ENCODE results near the gene TSC1.
A peak's percentile ranks its signal among the peaks of the same experiment; 100 is the strongest.
"Not testable (repeated sequence)": the region's sequence is repeated elsewhere in the genome, so short reads cannot be mapped to it uniquely, and the experiment has no call there.

The TSC1 gene

GRCh38 chr9:132975961-132976360 lies 31.5 kb upstream of the TSC1 start:
- no peak for DNase-seq

GRCh38 chr9:132973713-132974112 lies 29.3 kb upstream of the TSC1 start:
- peak; percentile 9 for DNase-seq

GRCh38 chr9:132973166-132973565 lies 28.8 kb upstream of the TSC1 start:
- DNase-seq, result no peak

GRCh38 chr9:132970324-132971062 lies 26.1 kb upstream of the TSC1 start:
- DNase-seq, result no peak

GRCh38 chr9:132969783-132970182 lies 25.4 kb upstream of the TSC1 start:
- DNase-seq, result no peak

- DNase-seq, result not testable (repeated sequence)
Observed at GRCh38 chr9:132967908-132968307, 23.5 kb upstream of the TSC1 start.

- no peak for DNase-seq
Observed at GRCh38 chr9:132965478-132965877, 21.1 kb upstream of the TSC1 start.

GRCh38 chr9:132961002-132961401 lies 16.6 kb upstream of the TSC1 start:
- DNase-seq, result no peak

GRCh38 chr9:132957805-132958204 lies 13.4 kb upstream of the TSC1 start:
- DNase-seq, result no peak

- DNase-seq, result no peak
Observed at GRCh38 chr9:132955768-132956167, 11.4 kb upstream of the TSC1 start.

- DNase-seq, result no peak
Observed at GRCh38 chr9:132955123-132955522, 10.7 kb upstream of the TSC1 start.

- DNase-seq, result no peak
Observed at GRCh38 chr9:132949709-132950108, 5.3 kb upstream of the TSC1 start.

- DNase-seq, result no peak
Observed at GRCh38 chr9:132948482-132949050, 4.2 kb upstream of the TSC1 start.

- no peak for DNase-seq
Observed at GRCh38 chr9:132947756-132948155, 3.3 kb upstream of the TSC1 start.

GRCh38 chr9:132946631-132947295 lies 2.3 kb upstream of the TSC1 start:
- DNase-seq, result peak; percentile 77

- no peak for DNase-seq
Observed at GRCh38 chr9:132946211-132946610, 1.8 kb upstream of the TSC1 start.

GRCh38 chr9:132945186-132946130 lies 1.0 kb upstream of the TSC1 start:
- DNase-seq, result no peak

- DNase-seq, result no peak
Observed at GRCh38 chr9:132943651-132944293, 644 bp downstream of the TSC1 start.

GRCh38 chr9:132942541-132943182 lies 1.8 kb downstream of the TSC1 start:
- no peak for DNase-seq

GRCh38 chr9:132939169-132939568 lies 5.2 kb downstream of the TSC1 start:
- no peak for DNase-seq

- DNase-seq, result no peak
Observed at GRCh38 chr9:132937463-132937901, 6.9 kb downstream of the TSC1 start.

- no peak for DNase-seq
Observed at GRCh38 chr9:132935026-132935425, 9.4 kb downstream of the TSC1 start.
